HG03520 (cell line): ENCODE measurements around the gene ANXA1.

Experiments used
- ATAC-seq: cut with Tn5 transposase; IDR thresholded peaks from one replicate; pipeline ENCODE4 v1.9.1; 2021; ENCODE audit warnings: mild to moderate bottlenecking, moderate library complexity; ENCODE audit not compliant: unreplicated experiment

Gene ANXA1

GRCh38 chr9:73204936-73205335 is 53.3 kb downstream of the ANXA1 start:
- ATAC-seq = no peak

- no peak for ATAC-seq
Observed at GRCh38 chr9:73206851-73207250, 55.2 kb downstream of the ANXA1 start.

GRCh38 chr9:73210886-73211666 is 59.4 kb downstream of the ANXA1 start:
- no peak for ATAC-seq

GRCh38 chr9:73213300-73213699 is 61.6 kb downstream of the ANXA1 start:
- ATAC-seq = no peak

GRCh38 chr9:73215249-73215648 is 63.6 kb downstream of the ANXA1 start:
- ATAC-seq = no peak

- ATAC-seq = no peak
Observed at GRCh38 chr9:73216100-73216499, 64.4 kb downstream of the ANXA1 start.
